ENCODE data around the gene DYTN.
A peak's percentile ranks its signal among the peaks of the same experiment; 100 is the strongest.
"Not testable (repeated sequence)": the region's sequence is repeated elsewhere in the genome, so short reads cannot be mapped to it uniquely, and the experiment has no call there.

DYTN gene, protein sequence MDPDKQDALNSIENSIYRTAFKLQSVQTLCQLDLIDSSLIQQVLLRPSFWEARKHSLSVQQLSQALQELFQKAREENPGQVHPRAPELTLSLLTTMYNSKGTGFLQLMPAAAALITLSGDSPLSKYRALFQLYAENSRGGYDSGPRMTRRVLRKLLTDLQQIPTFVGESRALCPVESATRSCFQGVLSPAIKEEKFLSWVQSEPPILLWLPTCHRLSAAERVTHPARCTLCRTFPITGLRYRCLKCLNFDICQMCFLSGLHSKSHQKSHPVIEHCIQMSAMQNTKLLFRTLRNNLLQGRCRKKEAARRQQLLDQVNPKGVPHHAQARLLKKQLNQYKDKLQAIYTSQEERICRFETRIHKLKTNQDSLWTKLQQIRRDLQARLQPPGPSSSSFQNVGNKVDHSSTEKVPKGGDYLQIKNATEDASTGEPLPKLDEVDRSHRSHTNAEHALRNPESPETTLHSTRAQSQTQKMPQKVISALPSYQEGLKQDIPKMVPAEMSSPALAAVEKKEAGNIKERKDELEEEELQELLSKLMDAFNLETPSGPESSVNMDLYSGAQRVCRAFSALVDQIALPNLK

GRCh38 chr2:206718296-206718695 is at the start of gene DYTN:
DYTN (minus strand) TSS chr2:206718396; CDS start chr2:206718279, 117 bp downstream.
- DNase-seq (ENCODE audit: low spot score) = no peak

DNA sequence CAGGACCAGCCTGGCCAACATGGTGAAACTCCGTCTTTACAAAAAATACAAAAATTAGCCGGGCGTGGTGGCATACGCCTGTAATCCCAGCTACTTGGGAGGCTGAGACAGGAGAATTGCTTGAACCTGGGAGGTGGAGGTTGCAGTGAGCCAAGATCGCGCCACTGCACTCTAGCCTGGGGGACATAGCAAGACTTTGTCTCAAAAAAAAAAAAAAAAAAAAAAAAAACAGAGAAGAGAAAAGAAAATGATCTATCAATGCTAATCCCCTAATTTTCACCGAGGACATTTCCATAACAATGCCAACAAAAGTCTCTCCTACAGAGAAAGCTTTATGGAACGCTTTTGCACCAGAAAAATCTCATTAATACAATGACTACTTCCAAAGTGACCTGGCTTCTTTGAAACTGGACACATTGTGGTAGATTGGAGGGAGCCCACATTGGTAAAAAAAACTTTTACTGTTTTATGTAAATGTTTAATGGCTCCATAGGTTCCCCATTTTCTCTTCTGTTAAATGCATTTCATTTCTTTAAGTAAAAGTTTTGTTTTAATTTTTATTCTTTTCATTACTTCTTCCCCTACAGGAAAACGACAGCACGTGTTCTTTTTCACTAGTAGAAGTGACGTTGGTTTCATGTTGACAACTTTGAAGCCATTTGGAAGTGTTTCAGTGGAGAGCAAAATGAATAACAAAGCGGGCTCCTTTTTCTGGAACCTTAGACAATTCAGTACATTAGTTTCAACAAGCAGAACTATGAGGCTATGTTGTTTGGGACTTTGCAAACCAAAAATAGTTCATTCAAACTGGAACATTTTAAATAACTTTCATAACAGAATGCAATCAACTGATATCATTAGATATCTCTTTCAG is 48.1 kb upstream of the DYTN start:
- no peak for DNase-seq (ENCODE audit: low spot score)

GRCh38 chr2:206765242-206766056 is 47.3 kb upstream of the DYTN start, which contains the start of the genes FASTKD2 and MDH1B:
FASTKD2 (plus strand) TSS chr2:206765606; CDS start chr2:206766694, 1,088 bp downstream.
MDH1B (minus strand) TSS chr2:206765328; CDS start chr2:206765271, 57 bp downstream.
- peak; percentile 89 for DNase-seq (ENCODE audit: low spot score)

DNA sequence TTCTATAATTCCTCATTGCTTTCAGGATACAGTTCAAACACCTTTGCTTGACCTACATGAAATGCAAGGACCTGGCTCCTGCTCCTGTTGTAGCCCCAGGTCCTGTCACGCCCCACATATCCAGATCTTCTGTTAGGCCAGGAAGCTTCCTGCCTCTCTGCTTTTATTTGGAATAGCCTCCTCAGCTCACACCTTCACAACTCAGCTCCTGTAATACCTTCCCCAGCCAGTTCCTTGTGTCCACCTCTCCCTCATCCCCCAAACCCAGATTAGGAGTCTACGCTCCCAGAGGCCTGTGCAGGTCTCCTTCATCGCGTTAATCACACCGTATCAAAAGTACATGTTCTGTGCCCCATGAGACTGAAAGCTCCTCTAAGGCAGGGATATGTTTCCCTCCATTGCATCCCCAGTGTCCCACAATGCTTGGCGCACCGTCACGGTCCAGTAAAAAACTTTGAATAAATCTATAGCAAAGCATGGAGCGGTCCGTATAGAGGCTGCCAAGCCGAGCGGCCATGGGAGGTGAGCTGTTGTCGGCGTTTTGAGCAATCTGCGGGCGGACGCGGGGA is 46.6 kb upstream of the DYTN start:
- peak; percentile 3 for DNase-seq (ENCODE audit: low spot score)

DNA sequence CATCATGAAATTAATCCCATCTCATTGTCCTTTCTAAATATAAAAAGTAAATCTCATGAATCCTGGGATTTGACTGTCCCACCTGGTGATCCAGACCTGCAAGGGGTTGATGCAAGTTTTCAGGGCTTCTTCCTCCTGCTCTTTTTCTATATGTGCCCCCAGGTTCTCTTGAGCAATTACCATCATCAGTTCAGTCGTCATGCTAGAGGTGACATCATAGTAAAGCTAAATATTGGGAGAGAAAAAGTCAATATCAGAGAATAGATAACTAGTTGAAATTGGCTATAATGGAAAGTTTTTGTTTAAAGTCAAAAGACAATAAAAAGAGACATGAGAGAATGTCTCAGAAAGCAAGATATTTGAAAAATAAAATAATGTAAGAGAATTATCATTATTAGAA is 38.6 kb upstream of the DYTN start:
- no peak for DNase-seq (ENCODE audit: low spot score)

DNA sequence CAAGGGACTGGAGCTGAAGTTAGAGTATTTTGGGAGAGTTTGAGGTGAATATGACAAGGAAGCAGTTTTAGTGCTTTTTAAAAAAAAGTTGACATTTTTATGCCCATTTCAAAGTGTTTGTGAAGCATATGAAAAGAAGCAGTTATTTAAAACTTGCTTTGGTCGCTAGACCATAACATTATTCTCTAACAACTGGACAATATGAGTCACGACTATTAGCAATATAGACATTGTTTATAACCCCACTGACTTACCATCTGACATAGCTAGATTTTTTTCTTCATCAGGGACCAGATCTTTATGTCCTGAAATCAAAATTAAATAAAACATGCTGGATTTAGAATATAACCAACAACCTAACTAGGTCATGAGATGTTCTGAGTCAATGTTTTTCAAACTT is 22.6 kb upstream of the DYTN start:
- DNase-seq (ENCODE audit: low spot score) = no peak

- DNase-seq (ENCODE audit: low spot score) = no peak
These were observed 21.1 kb upstream of the DYTN start for GRCh38 chr2:206739271-206739670.

- DNase-seq (ENCODE audit: low spot score) = no peak
These were observed 18.7 kb upstream of the DYTN start for GRCh38 chr2:206736935-206737334.

- DNase-seq (ENCODE audit: low spot score) = no peak
These were observed 15.1 kb upstream of the DYTN start for GRCh38 chr2:206733341-206733740.

- peak; percentile 24 for DNase-seq (ENCODE audit: low spot score)
These were observed 10.3 kb upstream of the DYTN start for GRCh38 chr2:206728277-206729199.

DNA sequence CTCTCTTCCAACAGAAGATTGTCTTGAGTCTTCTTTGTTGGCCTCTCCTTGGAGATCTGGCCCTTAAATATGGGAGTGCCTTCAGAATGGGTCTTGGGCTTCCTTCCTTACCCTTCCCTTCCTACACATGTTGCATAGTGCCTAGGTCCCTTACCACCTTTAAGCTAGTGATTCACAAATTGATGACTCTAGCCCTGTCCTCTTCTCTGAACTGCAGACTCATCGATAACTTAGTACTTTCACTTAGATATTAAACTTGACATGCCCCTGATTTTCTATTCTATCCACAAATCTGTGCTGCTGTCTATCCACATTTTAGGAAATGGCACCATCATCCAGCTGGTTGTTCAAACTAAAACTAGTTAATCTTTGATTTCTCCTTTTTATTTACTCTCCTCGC is 9.1 kb upstream of the DYTN start:
- no peak for DNase-seq (ENCODE audit: low spot score)

DNA sequence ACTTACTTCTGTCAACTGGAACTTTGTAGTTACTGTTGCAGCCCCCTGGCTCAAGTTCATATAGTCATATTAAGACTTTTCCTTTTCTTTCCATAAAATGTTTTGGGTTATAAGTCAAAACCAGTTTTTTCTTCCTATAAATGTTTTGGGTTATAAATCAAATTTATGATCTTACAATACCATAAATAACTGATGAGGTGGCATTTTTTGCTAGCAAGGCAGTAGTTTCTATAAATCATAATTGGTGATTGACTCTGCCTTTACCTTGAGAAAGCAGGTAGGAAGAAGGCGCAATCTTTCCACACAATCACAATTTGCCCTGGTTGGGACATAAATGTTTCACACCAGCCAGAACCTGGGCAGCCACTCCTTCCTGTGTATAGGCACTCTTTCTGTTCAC is 5.1 kb upstream of the DYTN start:
- no peak for DNase-seq (ENCODE audit: low spot score)

- no peak for DNase-seq (ENCODE audit: low spot score)
These were observed 3.2 kb upstream of the DYTN start for GRCh38 chr2:206721256-206721920.

DNA sequence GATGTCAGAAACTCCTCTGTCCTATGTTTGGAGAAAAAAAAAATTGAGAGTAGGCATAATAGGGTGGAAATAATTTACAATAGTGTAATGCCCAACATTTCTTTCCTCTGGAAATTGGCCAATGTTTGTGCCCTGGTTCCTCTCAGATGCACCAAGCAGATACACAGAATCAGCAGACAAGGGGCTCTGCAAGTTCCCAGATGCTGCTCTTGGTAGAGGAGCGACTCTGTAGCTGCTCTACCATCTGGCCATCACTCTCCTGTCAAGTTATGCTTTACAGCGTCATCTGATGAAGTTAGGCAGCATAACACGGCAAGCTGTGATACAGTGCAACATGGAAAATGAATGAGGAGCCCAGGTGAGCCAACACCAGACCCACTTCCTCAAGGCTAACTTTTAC is 1.6 kb downstream of the DYTN start:
- no peak for DNase-seq (ENCODE audit: low spot score)

GRCh38 chr2:206715183-206715582 is 3.0 kb downstream of the DYTN start:
- not testable (repeated sequence) for DNase-seq (ENCODE audit: low spot score)

GRCh38 chr2:206713746-206714145 is 4.5 kb downstream of the DYTN start:
- no peak for DNase-seq (ENCODE audit: low spot score)

- DNase-seq (ENCODE audit: low spot score) = no peak
These were observed 9.9 kb downstream of the DYTN start for GRCh38 chr2:206708286-206708685.

- DNase-seq (ENCODE audit: low spot score) = no peak
These were observed 11.0 kb downstream of the DYTN start for GRCh38 chr2:206707164-206707701.

GRCh38 chr2:206701952-206702605 is 16.1 kb downstream of the DYTN start:
- DNase-seq (ENCODE audit: low spot score) = no peak

All from SW480 (cell line).